ENCODE measurements around the gene STT3B. TPM values are rescaled to one million over a fixed set of nuclear protein-coding genes. Genes with fewer than 3 reads are reported as not detected.

The STT3B gene
- total RNA-seq, 1 donor from 2014 or later: 147 TPM

DNA sequence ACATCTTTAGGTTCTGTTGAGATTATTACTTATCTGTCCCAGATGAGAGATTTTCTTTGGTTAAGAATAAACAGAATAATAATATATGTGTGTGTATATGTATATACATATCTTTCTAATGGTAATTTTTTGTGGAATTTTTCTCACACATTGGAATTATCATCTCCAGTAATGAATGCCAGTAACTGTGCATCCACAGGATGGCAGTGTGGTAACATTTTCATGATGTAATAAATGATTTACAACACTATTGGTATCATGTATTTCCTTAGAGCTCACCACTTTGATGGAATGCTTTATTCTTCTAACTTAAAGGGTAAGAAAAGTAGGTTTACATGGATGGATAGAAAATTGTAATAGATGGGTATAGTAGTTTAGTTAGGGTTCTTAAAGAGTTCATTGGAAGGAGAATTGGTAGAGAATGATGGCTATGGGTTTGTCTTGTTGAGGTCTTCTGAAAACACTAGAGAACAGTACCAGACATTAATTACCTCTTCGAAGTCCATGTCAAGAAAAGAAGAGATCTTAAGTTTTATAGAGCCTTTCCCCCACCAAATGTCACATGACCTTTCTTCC lies 78.1 kb downstream of the STT3B start:
- peak; percentile 78 for DNase-seq

GRCh38 chr3:31613177-31613576 lies 80.5 kb downstream of the STT3B start:
- no peak for DNase-seq

DNA sequence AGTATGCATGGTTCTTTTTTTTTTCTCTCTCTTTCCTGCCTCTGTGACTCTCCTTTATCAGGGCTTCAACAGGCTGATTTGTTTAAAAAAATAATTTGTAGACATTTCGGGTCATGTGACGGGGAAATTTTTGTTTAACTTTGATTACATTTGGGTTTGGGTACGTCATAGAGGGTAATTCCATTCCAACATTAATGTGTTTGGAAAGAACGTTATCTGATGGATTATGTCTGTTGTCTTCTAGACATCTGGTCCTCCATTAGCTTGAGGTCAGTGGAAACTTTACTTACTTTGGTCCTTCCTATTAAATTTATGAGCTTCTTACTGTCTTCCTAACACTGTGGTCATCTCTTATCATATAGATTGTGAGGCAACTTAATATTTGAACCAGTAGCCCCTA lies 80.9 kb downstream of the STT3B start:
- DNase-seq: no peak

DNA sequence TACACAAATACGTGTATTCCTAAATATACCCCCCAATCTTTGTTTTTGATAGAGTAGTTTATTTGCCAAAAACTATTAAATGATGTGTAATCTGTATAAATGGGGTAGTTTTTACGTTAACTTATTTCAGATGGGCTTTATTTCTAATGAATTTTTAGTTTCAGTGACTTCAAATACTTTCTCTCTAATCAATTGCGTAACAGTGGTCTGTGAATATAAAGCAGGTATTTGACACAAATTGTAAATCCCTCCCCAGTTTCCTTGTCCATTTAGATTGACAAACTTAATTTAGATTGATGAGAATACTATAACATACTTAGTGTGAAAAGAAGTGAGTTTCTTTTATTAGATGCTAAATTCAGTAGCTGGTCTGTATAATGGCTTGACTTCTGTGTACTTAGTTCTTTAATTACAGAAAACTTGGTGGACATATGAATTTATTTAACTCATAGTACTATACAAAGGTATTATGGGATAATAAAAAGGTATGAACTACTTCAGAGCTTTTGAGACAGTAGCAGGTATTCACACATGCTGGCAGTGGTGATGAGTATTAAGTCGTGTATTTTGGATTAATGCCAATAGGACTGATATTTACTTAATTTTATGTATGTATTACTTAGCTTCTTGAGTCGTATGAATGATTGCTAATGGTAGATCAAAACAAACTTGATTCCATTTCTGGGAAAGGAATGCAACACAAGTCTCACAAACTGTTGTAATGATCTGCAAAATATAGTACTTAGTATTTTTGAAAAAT lies 81.6 kb downstream of the STT3B start:
- peak; percentile 27 for DNase-seq

- DNase-seq: peak; percentile 20
Measured at GRCh38 chr3:31615071-31615875, 82.5 kb downstream of the STT3B start.

DNA sequence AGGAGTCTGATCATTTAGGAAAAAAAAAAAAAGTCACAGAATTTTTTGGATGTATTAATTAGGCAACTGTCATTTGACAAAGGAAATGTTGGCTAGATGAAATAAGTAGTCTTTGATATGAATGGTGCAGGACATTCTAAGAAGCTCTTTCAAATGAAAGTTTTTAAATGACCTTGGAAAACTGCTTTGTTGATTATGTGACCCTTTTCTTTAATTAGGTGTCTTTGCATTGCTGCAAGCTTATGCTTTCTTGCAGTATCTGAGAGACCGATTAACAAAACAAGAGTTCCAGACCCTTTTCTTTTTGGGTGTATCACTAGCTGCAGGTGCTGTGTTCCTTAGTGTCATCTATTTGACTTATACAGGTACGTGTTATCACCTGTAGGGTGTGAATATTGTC lies 84.0 kb downstream of the STT3B start:
- no peak for DNase-seq

DNA sequence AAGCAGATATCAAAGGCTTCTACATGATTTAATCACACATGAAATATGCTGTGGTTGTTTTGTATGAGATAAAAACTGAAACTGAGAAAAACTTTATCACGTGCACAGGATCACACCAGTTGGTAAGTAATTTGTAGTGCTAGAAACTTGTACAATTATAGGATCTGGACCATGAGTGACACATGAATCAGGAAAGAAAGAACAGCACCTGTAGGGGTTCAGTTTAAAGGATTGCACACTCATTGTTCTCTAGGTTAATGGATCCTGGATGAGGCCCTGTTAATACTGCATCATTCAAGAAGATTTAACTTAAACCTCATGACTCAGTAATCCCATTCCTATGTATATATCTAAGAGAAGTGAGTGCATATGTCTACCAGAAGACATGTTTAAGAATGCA lies 87.9 kb downstream of the STT3B start:
- no peak for DNase-seq

- DNase-seq: no peak
Measured at GRCh38 chr3:31621314-31621713, 88.6 kb downstream of the STT3B start.

DNA sequence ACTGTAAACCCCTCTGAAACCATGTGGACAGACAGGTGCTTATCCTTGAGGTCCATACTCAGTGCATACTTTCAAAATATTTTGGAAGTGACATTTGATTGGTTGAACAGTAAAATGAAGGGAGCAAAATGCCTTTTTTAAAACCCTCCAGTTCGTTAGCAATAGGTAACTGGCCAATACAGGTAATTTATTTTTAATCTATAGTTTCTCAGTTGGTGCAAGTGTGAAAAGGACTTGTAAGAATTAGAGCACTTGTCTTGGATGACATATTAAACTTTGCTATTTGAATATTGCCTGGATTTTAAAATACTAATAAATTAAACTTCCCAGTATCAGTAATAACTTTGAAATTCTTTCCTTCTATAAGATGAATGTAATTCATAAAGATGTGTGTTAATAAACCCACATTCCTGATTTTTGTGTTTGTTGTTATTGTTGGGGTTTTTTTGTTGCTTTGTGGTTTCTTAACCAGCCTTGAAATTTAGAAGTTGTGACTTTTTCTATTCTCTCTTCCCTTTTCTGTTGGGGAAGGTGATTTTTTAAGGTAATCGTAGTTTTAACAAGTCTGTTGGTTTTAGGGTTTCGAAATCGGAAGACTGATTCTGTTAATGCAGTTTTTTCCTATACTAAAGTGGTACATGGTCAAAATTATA lies 90.0 kb downstream of the STT3B start:
- no peak for DNase-seq

DNA sequence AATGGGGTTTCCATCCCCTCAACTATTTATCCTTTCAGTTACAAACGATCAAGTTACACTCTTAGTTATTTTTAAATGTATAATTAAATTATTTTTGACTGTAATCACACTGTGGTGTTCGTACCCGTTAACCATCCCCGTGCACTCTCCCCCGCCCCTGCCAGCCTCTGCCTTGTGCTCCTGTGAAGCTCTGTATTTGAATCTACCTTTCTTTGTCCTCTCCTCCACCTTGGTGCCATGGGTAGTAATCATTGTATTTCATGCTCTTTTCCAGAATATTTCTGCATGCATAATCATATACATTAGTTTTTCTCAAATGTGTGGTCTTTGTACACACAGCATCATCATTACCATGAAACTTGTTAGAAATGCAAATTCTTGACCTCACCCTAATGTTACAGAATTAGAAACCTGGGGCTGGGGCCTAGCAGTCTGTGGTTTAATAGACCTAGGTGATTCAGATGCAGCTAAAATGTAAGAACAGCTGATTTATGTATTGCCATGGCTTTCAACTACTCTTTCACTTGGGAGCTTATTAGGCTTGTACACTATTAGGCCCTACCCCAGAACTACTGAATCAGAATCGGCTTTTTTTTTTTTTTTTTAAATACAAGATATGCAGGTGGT lies 91.5 kb downstream of the STT3B start:
- no peak for DNase-seq

DNA sequence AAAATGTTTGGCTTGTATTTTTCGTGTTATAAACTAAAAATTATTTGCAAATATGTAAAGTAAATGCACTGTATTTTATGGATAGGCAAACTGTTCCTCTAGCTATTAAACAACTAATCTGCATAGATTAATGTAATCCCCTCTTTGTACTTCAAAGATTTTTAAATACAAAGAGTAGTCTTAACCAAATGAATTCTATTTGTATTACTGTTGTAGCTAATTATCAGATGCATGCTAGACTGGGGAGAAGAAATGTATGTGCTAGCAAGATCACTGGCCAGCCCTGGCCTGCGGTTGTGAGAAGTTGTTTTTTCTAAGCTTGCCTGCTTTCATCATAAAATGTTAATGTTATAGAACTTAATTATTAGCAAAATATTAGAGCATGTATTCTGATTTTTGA lies 92.6 kb downstream of the STT3B start:
- no peak for DNase-seq

- DNase-seq: no peak
Measured at GRCh38 chr3:31629054-31629453, 96.3 kb downstream of the STT3B start.

- no peak for DNase-seq
Measured at GRCh38 chr3:31634476-31634875, 101.8 kb downstream of the STT3B start.

DNA sequence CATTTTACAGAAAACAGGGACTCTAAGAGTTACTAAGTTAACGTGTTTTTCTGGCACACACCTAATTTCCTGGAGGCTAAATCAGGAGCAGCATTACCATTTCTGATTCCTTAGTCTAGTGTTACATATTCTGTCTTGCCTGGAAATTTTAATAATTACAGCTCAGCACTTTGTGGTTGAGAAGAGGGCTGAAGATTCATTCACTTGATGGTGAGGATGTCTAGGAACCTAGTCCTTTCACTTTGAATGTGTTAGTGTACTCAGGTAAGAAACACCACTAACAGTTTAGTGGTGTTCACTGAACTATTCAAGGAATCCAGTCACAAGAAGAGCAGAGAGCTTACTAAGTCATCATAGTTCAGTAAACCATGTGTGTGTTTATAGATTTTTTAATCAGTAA lies 102.8 kb downstream of the STT3B start:
- DNase-seq: no peak

- no peak for DNase-seq
Measured at GRCh38 chr3:31636049-31636448, 103.3 kb downstream of the STT3B start.

DNA sequence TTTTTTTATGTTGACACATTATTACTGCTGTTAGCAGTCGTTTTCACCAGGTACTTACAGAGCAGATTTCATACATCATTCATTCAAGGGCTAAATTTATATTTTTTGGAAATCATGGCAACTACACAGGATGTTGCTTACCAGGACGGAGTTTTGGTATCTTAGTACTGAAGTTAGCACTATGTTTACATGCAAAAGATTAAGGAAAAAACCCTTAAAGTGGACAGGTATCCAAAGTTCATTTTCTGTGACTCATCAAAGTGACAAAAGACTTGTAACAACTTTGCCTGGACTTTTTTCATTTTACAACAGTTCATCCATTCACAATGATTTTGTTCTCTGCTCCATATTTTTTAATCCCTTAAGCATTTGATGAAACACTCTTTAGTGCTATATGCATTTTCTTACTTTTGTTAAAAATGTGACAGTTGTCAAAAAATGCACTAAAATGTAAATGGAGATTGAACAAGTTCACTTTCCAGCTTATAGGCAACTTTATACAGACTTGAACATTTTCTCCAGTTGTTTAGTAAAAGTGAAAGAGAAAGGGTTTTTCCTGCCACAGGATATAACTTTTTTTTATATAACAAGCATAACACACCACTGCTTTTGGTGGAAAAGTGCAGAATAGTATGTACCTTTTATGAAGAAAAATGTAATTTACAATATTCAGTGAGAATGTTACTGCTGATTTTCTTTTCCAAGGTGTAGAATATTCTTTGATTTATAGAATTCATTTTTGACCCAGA lies 104.1 kb downstream of the STT3B start:
- peak; percentile 23 for DNase-seq

DNA sequence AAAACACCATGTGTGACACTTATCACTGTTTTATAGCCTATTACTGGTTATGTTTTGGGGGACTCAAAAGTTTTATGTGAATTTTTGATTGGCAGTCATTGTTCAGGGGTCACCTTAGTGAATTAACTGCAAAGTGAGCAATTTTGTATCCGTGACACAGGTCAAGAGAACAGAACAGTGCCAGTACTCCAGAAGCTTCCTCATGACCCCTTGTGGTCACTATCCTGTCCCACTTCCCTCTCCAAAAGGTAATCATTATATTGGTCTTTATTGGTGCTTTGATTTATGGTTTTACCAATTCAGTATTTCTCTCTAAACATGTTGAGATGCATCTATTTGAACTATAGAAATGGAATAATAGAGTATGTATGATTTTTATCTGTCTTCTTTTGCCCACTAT lies 107.1 kb downstream of the STT3B start:
- no peak for DNase-seq

DNA sequence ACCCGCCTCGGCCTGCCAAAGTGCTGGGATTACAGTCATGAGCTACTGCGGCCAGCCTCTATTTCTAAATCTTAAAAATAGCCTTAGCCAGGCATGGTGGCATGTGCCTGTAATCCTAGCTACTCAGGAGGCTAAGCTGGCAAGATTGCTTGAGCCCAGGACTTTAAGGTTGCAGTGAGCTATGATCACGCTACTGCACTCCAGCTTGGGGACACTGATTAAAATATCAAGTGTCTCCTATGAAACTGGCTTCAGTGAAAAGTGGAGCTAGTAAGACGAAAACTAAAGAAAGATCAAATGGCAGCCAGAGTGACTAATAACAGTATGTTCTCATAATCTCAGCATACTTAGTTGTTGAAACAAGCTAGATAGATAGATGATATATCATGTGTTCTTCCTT lies 112.5 kb downstream of the STT3B start:
- no peak for DNase-seq

- DNase-seq: no peak
Measured at GRCh38 chr3:31648286-31648968, 115.7 kb downstream of the STT3B start.

- no peak for DNase-seq
Measured at GRCh38 chr3:31652296-31652695, 119.6 kb downstream of the STT3B start.

GRCh38 chr3:31653464-31653863 lies 120.7 kb downstream of the STT3B start:
- DNase-seq: no peak

All from dermis blood vessel endothelial cell (primary cell).